Panc1 (cell line): ENCODE data around the gene PRKAG2.

Experiments used
- POLR2AphosphoS5 ChIP-seq: IDR thresholded peaks from 2 replicates; pipeline ENCODE4 v1.6.1; 2012; ENCODE audit warnings: mild to moderate bottlenecking, low read depth, low read length, moderate library complexity
- TF ChIP-seq, protein P1 (sequence below): fragments of 450-650 bp; IDR thresholded peaks from 2 replicates; pipeline ENCODE4 v1.5.1; 2017; ENCODE audit warnings: mild to moderate bottlenecking
- TF ChIP-seq, protein P2 (sequence below), 2 experiments: IDR thresholded peaks; 2 replicates each; pipeline ENCODE4 v1.6.1; 2011 to 2012; ENCODE audit warnings: low read depth in 2 of 2, control low read depth in 1 of 2, low read length in 1 of 2, mild to moderate bottlenecking in 1 of 2, moderate library complexity in 1 of 2; ENCODE audit not compliant: insufficient read depth in 1 of 2

GRCh38 chr7:151779678-151780077 lies 97.2 kb downstream of the PRKAG2 start:
- TF ChIP-seq, protein P1, sequence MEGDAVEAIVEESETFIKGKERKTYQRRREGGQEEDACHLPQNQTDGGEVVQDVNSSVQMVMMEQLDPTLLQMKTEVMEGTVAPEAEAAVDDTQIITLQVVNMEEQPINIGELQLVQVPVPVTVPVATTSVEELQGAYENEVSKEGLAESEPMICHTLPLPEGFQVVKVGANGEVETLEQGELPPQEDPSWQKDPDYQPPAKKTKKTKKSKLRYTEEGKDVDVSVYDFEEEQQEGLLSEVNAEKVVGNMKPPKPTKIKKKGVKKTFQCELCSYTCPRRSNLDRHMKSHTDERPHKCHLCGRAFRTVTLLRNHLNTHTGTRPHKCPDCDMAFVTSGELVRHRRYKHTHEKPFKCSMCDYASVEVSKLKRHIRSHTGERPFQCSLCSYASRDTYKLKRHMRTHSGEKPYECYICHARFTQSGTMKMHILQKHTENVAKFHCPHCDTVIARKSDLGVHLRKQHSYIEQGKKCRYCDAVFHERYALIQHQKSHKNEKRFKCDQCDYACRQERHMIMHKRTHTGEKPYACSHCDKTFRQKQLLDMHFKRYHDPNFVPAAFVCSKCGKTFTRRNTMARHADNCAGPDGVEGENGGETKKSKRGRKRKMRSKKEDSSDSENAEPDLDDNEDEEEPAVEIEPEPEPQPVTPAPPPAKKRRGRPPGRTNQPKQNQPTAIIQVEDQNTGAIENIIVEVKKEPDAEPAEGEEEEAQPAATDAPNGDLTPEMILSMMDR, result no peak
- TF ChIP-seq, protein P2, sequence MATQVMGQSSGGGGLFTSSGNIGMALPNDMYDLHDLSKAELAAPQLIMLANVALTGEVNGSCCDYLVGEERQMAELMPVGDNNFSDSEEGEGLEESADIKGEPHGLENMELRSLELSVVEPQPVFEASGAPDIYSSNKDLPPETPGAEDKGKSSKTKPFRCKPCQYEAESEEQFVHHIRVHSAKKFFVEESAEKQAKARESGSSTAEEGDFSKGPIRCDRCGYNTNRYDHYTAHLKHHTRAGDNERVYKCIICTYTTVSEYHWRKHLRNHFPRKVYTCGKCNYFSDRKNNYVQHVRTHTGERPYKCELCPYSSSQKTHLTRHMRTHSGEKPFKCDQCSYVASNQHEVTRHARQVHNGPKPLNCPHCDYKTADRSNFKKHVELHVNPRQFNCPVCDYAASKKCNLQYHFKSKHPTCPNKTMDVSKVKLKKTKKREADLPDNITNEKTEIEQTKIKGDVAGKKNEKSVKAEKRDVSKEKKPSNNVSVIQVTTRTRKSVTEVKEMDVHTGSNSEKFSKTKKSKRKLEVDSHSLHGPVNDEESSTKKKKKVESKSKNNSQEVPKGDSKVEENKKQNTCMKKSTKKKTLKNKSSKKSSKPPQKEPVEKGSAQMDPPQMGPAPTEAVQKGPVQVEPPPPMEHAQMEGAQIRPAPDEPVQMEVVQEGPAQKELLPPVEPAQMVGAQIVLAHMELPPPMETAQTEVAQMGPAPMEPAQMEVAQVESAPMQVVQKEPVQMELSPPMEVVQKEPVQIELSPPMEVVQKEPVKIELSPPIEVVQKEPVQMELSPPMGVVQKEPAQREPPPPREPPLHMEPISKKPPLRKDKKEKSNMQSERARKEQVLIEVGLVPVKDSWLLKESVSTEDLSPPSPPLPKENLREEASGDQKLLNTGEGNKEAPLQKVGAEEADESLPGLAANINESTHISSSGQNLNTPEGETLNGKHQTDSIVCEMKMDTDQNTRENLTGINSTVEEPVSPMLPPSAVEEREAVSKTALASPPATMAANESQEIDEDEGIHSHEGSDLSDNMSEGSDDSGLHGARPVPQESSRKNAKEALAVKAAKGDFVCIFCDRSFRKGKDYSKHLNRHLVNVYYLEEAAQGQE (IDR thresholded peaks at IDR 0.05; ENCODE audit: insufficient read depth in 1 of 2, low read depth in 2 of 2, low read length in 1 of 2), result no peak
- TF ChIP-seq POLR2AphosphoS5, result no peak
